ENCODE data around the gene FGD6.

The FGD6 gene

GRCh38 chr12:95054206-95054605 lies 163.1 kb downstream of the FGD6 start:
- in situ Hi-C loops (cut with MboI; ENCODE audit: low pct_unique_long_range_greater_than_20kb, low sequenced_read_pairs, unreplicated experiment), result no loop called here
- no peak for DNase-seq (ENCODE audit: low spot score)
- TF ChIP-seq, protein P1, sequence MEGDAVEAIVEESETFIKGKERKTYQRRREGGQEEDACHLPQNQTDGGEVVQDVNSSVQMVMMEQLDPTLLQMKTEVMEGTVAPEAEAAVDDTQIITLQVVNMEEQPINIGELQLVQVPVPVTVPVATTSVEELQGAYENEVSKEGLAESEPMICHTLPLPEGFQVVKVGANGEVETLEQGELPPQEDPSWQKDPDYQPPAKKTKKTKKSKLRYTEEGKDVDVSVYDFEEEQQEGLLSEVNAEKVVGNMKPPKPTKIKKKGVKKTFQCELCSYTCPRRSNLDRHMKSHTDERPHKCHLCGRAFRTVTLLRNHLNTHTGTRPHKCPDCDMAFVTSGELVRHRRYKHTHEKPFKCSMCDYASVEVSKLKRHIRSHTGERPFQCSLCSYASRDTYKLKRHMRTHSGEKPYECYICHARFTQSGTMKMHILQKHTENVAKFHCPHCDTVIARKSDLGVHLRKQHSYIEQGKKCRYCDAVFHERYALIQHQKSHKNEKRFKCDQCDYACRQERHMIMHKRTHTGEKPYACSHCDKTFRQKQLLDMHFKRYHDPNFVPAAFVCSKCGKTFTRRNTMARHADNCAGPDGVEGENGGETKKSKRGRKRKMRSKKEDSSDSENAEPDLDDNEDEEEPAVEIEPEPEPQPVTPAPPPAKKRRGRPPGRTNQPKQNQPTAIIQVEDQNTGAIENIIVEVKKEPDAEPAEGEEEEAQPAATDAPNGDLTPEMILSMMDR (IDR thresholded peaks at IDR 0.05; ENCODE audit: extremely low read depth, insufficient read depth, missing control alignments), result no peak

DNA sequence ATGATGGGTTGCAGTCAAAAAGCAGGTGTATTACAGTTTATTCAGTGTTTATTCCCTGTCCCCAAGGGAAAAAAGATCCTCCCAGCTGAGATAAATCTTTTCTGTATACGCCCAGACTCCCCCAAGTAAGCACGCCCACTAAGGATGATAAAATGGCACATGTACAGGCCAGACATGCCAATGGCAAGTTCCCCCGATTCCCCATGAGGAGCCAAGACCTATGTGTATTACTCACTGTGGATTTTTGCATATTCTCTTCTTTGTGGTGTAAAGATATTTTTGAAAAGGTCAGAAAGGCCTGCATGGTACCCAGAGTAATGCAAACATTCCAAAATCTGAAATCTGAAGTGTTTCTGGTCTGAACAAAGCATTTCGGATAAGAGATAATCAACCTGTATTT lies 166.0 kb downstream of the FGD6 start:
- in situ Hi-C loops (cut with MboI; ENCODE audit: low pct_unique_long_range_greater_than_20kb, low sequenced_read_pairs, unreplicated experiment), result no loop called here
- TF ChIP-seq, protein P1 (IDR thresholded peaks at IDR 0.05; ENCODE audit: extremely low read depth, insufficient read depth, missing control alignments), result no peak
- no peak for DNase-seq (ENCODE audit: low spot score)

DNA sequence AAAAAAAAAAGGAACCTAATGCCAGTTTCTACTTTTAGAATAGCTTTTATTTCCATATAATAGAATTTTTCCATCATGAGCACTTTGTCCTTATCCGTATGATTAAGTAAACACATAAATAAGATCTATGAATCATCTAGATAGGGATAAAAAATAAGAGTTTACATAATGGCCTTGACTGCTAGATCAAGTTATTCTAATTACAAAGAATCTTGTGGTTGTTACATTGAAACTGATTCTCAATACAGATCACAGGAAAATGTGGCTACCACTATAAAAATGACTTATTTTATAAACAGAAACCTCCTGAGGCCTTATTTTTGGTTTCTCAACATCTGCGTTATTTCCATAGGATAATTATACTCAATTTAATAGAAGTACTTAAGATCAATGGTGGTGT lies 179.4 kb downstream of the FGD6 start:
- no peak for DNase-seq (ENCODE audit: low spot score)
- in situ Hi-C loops (cut with MboI; ENCODE audit: low pct_unique_long_range_greater_than_20kb, low sequenced_read_pairs, unreplicated experiment), result no loop called here
- TF ChIP-seq, protein P1 (IDR thresholded peaks at IDR 0.05; ENCODE audit: extremely low read depth, insufficient read depth, missing control alignments), result no peak

DNA sequence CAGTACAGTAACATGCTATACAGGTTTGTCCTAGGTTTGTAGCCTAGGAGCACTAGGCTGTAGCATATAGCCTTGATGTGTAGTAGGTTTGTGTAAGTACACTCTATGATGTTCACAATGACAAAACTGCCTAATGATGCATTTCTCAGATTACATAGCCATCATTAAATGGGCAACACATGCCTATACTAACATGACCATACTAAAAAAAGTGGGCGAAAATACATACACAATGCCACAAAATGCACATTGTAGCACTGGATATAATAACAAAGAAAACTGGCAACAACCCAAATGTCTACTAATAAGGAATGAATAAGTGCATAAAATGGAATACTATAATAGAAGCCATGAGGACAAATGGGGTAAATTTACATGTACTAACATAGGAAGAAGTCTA lies 182.5 kb downstream of the FGD6 start:
- DNase-seq (ENCODE audit: low spot score), result no peak
- in situ Hi-C loops (cut with MboI; ENCODE audit: low pct_unique_long_range_greater_than_20kb, low sequenced_read_pairs, unreplicated experiment), result no loop called here
- TF ChIP-seq, protein P1 (IDR thresholded peaks at IDR 0.05; ENCODE audit: extremely low read depth, insufficient read depth, missing control alignments), result no peak
